H1 (cell line): Measurements from ENCODE around the gene SNX17. TPM values are rescaled to one million over a fixed set of nuclear protein-coding genes. Genes with fewer than 3 reads are reported as not detected.

ENCODE experiments used
- CHD7 ChIP-seq: fragments of 300-600 bp; sonication (generic); IDR thresholded peaks from 2 replicates; pipeline ENCODE4 v1.7.1; 2012; ENCODE audit warnings: low read length, moderate library complexity, mild to moderate bottlenecking, inconsistent platforms; ENCODE audit not compliant: insufficient replicate concordance
- CREB1 ChIP-seq: IDR thresholded peaks from 2 replicates; pipeline ENCODE4 v1.6.1; 2012; ENCODE audit warnings: inconsistent platforms
- POLR2A ChIP-seq, 2 experiments: IDR thresholded peaks; 1 replicate in 1 of 2; 2 replicates in 1 of 2; pipeline ENCODE4 v1.6.1; 2011; ENCODE audit warnings: low read depth in 2 of 2, low read length in 2 of 2, mild to moderate bottlenecking in 2 of 2; ENCODE audit errors: control extremely low read depth in 1 of 2
- TBP ChIP-seq: IDR thresholded peaks from 2 replicates; pipeline ENCODE4 v1.6.1; 2011; ENCODE audit warnings: low read depth, low read length, improper control_type of control experiment
- polyA plus RNA-seq, 7 experiments: library from polyadenylated mRNA; depleted of rRNA in 3 of 7; stranded (reverse) in 5 of 7; unstranded in 2 of 7; fragments of >200 nt in 5 of 7; fragments of 200-250 nt in 2 of 7; gene quantifications; 1 replicate in 5 of 7; 2 replicates in 1 of 7; 4 replicates in 1 of 7; pipeline versions ENCODE4 v1.2.1 to v1.2.3, GENCODE V29; 2011 to 2013; ENCODE audit warnings: missing spikeins in 2 of 7, mixed read lengths in 2 of 7
- total RNA-seq: library from RNA; stranded (reverse); fragmentation: NEBNext Ultra II Directional; extraction: Animal tissue kit (Norgen Biotek cat#: 25700); gene quantifications from 2 replicates; pipeline ENCODE4 v1.2.1, GENCODE V29; 2021
- TF ChIP-seq, protein P1 (sequence below), 3 experiments: IDR thresholded peaks; 1 replicate in 2 of 3; 2 replicates in 1 of 3; pipeline versions ENCODE4 v1.5.1 to v1.6.1; 2011; ENCODE audit warnings: low read length in 3 of 3, mild to moderate bottlenecking in 3 of 3, inconsistent platforms in 2 of 3, low read depth in 1 of 3, moderate library complexity in 1 of 3; ENCODE audit not compliant: insufficient read depth in 1 of 3; ENCODE audit errors: control extremely low read depth in 1 of 3

Gene SNX17
- total and polyA plus RNA-seq, 2 of the 8 experiments (the other 6 are each of a cell fraction or from before 2014, with no cell fraction given): 54.9 to 66.2 TPM

DNA sequence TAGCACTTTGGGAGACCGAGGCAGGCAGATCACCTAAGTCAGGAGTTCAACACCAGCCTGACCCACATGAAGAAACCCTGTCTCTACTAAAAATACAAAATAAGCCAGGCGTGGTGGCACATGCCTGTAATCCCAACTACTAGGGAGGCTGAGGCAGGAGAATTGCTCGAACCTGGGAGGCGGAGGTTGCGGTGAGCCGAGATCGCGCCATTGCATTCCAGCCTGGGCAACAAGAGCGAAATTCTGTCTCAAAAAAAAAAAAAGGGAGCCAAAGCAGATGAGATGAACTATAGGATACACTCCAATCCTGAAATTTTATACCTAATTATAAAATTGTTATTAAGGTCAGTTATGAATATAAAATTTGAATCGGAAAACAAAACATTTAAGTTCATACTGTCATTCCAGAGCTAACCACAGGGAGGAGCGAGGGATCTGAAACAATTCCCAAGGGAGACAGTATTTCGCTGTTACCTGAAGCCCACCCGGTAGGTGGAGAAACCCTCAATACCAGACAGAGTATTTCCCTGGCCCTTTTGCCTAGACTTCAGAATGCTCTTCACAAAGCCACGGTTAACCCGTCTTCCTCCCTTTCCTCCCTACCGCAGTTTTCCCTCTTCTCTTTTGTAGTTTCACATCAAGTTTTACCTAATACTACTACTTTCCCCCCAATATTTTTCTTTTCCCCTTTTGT is 37.5 kb downstream of the SNX17 start (continued):
- TF ChIP-seq CHD7 (no peak), TBP (0 out of 2 replicates have a peak, but pooled peaks have one; percentile 19), POLR2A (IDR thresholded peaks at IDR 0.05; ENCODE audit: control extremely low read depth in 1 of 2, low read depth in 2 of 2, low read length in 2 of 2) (peak in 1 of 2 experiments; percentile 43; a peak in 1 of 3 replicates), CREB1 (no peak)
- TF ChIP-seq, protein P1, sequence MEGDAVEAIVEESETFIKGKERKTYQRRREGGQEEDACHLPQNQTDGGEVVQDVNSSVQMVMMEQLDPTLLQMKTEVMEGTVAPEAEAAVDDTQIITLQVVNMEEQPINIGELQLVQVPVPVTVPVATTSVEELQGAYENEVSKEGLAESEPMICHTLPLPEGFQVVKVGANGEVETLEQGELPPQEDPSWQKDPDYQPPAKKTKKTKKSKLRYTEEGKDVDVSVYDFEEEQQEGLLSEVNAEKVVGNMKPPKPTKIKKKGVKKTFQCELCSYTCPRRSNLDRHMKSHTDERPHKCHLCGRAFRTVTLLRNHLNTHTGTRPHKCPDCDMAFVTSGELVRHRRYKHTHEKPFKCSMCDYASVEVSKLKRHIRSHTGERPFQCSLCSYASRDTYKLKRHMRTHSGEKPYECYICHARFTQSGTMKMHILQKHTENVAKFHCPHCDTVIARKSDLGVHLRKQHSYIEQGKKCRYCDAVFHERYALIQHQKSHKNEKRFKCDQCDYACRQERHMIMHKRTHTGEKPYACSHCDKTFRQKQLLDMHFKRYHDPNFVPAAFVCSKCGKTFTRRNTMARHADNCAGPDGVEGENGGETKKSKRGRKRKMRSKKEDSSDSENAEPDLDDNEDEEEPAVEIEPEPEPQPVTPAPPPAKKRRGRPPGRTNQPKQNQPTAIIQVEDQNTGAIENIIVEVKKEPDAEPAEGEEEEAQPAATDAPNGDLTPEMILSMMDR (IDR thresholded peaks at IDR 0.05; ENCODE audit: control extremely low read depth in 1 of 3, insufficient read depth in 1 of 3, low read depth in 1 of 3, low read length in 3 of 3): peak; percentile 11 to 83 (median 72)
